H1 (cell line): ENCODE measurements around the gene RGS3. TPM values are rescaled to one million over a fixed set of nuclear protein-coding genes. Genes with fewer than 3 reads are reported as not detected.

Source experiments
- CTCF ChIA-PET: fragments of 300-600 bp; sonication (Branson Sonifier 250); formaldehyde crosslinking; loops from one replicate; lab custom pipeline; 2021; ENCODE audit not compliant: partially characterized antibody; lab: Charles Lee
- POLR2A ChIA-PET: fragments of 300-600 bp; sonication (Branson Sonifier 250); formaldehyde crosslinking; loops from one replicate; lab custom pipeline; 2021; ENCODE audit warnings: inconsistent platforms; ENCODE audit not compliant: partially characterized antibody; lab: Charles Lee
- DNase-seq, 2 experiments: peaks; one replicate each; pipeline versions ENCODE4 v3.0.0 to v3.0.0-alpha.2; 2010 to 2022; ENCODE audit warnings: low spot score in 2 of 2, low read depth in 1 of 2, mixed read lengths in 1 of 2
- FAIRE-seq: peaks from 2 replicates; lab custom pipeline; 2011; peaks lifted over from hg19 to GRCh38; lab: Jason Lieb, UNC
- H2AFZ ChIP-seq: 2 replicates; pipeline ENCODE4 v1.8.1; 2012; ENCODE audit warnings: low read length, inconsistent platforms
- H2AK5ac ChIP-seq: 2 replicates; pipeline ENCODE4 v1.6.1; 2013; ENCODE audit warnings: low read depth, low read length
- H2BK120ac ChIP-seq: replicated peaks from 2 replicates; pipeline ENCODE3; 2013; ENCODE audit warnings: low read depth, low read length, inconsistent platforms
- H2BK12ac ChIP-seq: 2 replicates; pipeline ENCODE4 v1.6.1; 2013; ENCODE audit warnings: low read depth, low read length
- H2BK15ac ChIP-seq: 2 replicates; pipeline ENCODE4 v1.6.1; 2013; ENCODE audit warnings: low read length
- H2BK20ac ChIP-seq: 2 replicates; pipeline ENCODE4 v1.6.1; 2013; ENCODE audit warnings: low read length
- H2BK5ac ChIP-seq: 2 replicates; pipeline ENCODE4 v1.6.1; 2013; ENCODE audit warnings: low read depth, low read length
- H3K14ac ChIP-seq: 2 replicates; pipeline ENCODE4 v1.6.1; 2013; ENCODE audit warnings: inconsistent platforms; ENCODE audit not compliant: insufficient read length
- H3K18ac ChIP-seq: 2 replicates; pipeline ENCODE4 v1.6.1; 2013; ENCODE audit warnings: low read length; ENCODE audit errors: extremely low read depth
- H3K23ac ChIP-seq: 2 replicates; pipeline ENCODE4 v1.6.1; 2013; ENCODE audit warnings: inconsistent platforms; ENCODE audit not compliant: insufficient read length
- H3K23me2 ChIP-seq: 2 replicates; pipeline ENCODE4 v1.6.1; 2013; ENCODE audit warnings: low read depth, low read length
- H3K27ac ChIP-seq: 2 replicates; pipeline ENCODE4 v1.6.1; 2011; ENCODE audit warnings: low read depth, low read length, inconsistent platforms
- H3K27me3 ChIP-seq, 4 experiments: replicated peaks in 1 of 4; 1 replicate in 1 of 4; 2 replicates in 3 of 4; pipeline versions ENCODE4 v1.6.1 to v1.8.1; 2011 to 2013; ENCODE audit warnings: low read length in 3 of 4, mild to moderate bottlenecking in 3 of 4, inconsistent platforms in 2 of 4, mixed read lengths in 2 of 4, moderate library complexity in 1 of 4; ENCODE audit not compliant: control insufficient read depth in 3 of 4, insufficient read depth in 3 of 4; ENCODE audit errors: extremely low read depth in 1 of 4
- H3K36me3 ChIP-seq, 4 experiments: 2 replicates each; pipeline versions ENCODE4 v1.6.1 to v1.8.1; 2011 to 2013; ENCODE audit warnings: mild to moderate bottlenecking in 4 of 4, low read length in 3 of 4, moderate library complexity in 2 of 4, control low read depth in 1 of 4, inconsistent platforms in 1 of 4; ENCODE audit not compliant: insufficient read depth in 4 of 4, control insufficient read depth in 2 of 4
- H3K4ac ChIP-seq: replicated peaks from 2 replicates; pipeline ENCODE3; 2013; ENCODE audit warnings: low read length, low read depth, mixed read lengths, inconsistent platforms; ENCODE audit not compliant: insufficient read length
- H3K4me1 ChIP-seq, 4 experiments: replicated peaks in 1 of 4; 1 replicate in 1 of 4; 2 replicates in 3 of 4; pipeline versions ENCODE4 v1.6.1 to v1.8.1; 2011 to 2013; ENCODE audit warnings: low read length in 3 of 4, inconsistent platforms in 2 of 4, mixed read lengths in 1 of 4; ENCODE audit not compliant: insufficient read depth in 4 of 4, control insufficient read depth in 3 of 4
- H3K4me2 ChIP-seq, 2 experiments: 2 replicates each; pipeline versions ENCODE4 v1.6.1 to v1.8.1; 2011 to 2013; ENCODE audit warnings: low read depth in 2 of 2, low read length in 2 of 2, control low read depth in 1 of 2, inconsistent platforms in 1 of 2, mild to moderate bottlenecking in 1 of 2; ENCODE audit not compliant: insufficient read depth in 1 of 2
- H3K4me3 ChIP-seq, 4 experiments: fragments of 200-600, 300-600 bp in 1 of 4; sonication (generic), shearing (Covaris generic), sonication (Bioruptor Twin) in 1 of 4; 2 replicates each; pipeline versions ENCODE4 v1.5.1 to v1.8.1; 2011 to 2016; ENCODE audit warnings: low read length in 4 of 4, low read depth in 3 of 4, control low read depth in 2 of 4, inconsistent platforms in 2 of 4, mild to moderate bottlenecking in 2 of 4, mixed read lengths in 1 of 4, moderate library complexity in 1 of 4; ENCODE audit not compliant: insufficient read depth in 2 of 4; ENCODE audit errors: extremely low read depth in 1 of 4
- H3K56ac ChIP-seq: replicated peaks from 2 replicates; pipeline ENCODE3; 2013; ENCODE audit warnings: low read depth, mild to moderate bottlenecking, mixed read lengths, low read length, inconsistent platforms; ENCODE audit not compliant: insufficient read length
- H3K79me1 ChIP-seq: 2 replicates; pipeline ENCODE4 v1.6.1; 2013; ENCODE audit warnings: low read depth, low read length, control low read depth
- H3K79me2 ChIP-seq, 2 experiments: 2 replicates each; pipeline versions ENCODE4 v1.6.1 to v1.8.1; 2012 to 2013; ENCODE audit warnings: low read length in 2 of 2, mild to moderate bottlenecking in 2 of 2, inconsistent platforms in 1 of 2; ENCODE audit not compliant: insufficient read depth in 2 of 2, control insufficient read depth in 1 of 2
- H3K9ac ChIP-seq, 4 experiments: replicated peaks in 1 of 4; 1 replicate in 1 of 4; 2 replicates in 3 of 4; pipeline versions ENCODE4 v1.6.1 to v1.8.1; 2011 to 2013; ENCODE audit warnings: low read depth in 3 of 4, low read length in 3 of 4, control low read depth in 2 of 4, mild to moderate bottlenecking in 2 of 4, moderate library complexity in 2 of 4, inconsistent platforms in 1 of 4; ENCODE audit errors: extremely low read depth in 1 of 4
- H3K9me3 ChIP-seq, 2 experiments: 2 replicates each; pipeline versions ENCODE4 v1.6.1 to v1.8.1; 2012 to 2013; ENCODE audit warnings: mild to moderate bottlenecking in 2 of 2, moderate library complexity in 2 of 2, control low read depth in 1 of 2, inconsistent platforms in 1 of 2, low read depth in 1 of 2, low read length in 1 of 2, mixed read lengths in 1 of 2; ENCODE audit not compliant: insufficient read depth in 2 of 2
- H4K20me1 ChIP-seq, 2 experiments: replicated peaks in 1 of 2; 2 replicates each; pipeline versions ENCODE3 to v1.8.1; 2011 to 2013; ENCODE audit warnings: inconsistent platforms in 2 of 2, low read length in 2 of 2, mild to moderate bottlenecking in 1 of 2; ENCODE audit not compliant: insufficient read depth in 2 of 2, control insufficient read depth in 1 of 2
- H4K5ac ChIP-seq: 2 replicates; pipeline ENCODE4 v1.6.1; 2013; ENCODE audit warnings: low read length, low read depth, mixed read lengths, inconsistent platforms; ENCODE audit not compliant: insufficient read length
- H4K8ac ChIP-seq: 2 replicates; pipeline ENCODE4 v1.8.0; 2013; ENCODE audit warnings: mild to moderate bottlenecking, moderate library complexity, low read length, inconsistent platforms; ENCODE audit not compliant: insufficient read depth; ENCODE audit errors: extremely low read depth
- H4K91ac ChIP-seq: replicated peaks from 2 replicates; pipeline ENCODE3; 2013; ENCODE audit warnings: low read length, mixed read lengths, inconsistent platforms; ENCODE audit not compliant: insufficient read length
- ATF2 ChIP-seq: IDR thresholded peaks from 2 replicates; pipeline ENCODE4 v1.6.1; 2012; ENCODE audit warnings: low read length, inconsistent platforms
- BACH1 ChIP-seq: IDR thresholded peaks from 2 replicates; pipeline ENCODE4 v1.6.1; 2012; ENCODE audit warnings: low read length, improper control_type of control experiment
- CBX5 ChIP-seq: fragments of 300-800, 300-1000 bp; sonication (generic); IDR thresholded peaks from 2 replicates; pipeline ENCODE4 v1.7.1; 2016; ENCODE audit warnings: antibody characterized with exemption, low read length, low read depth
- GTF2F1 ChIP-seq: IDR thresholded peaks from 2 replicates; pipeline ENCODE4 v1.6.1; 2012; ENCODE audit warnings: low read depth, low read length, improper control_type of control experiment, borderline replicate concordance
- HDAC6 ChIP-seq: IDR thresholded peaks from one replicate; pipeline ENCODE4 v1.7.1; 2012; ENCODE audit warnings: low read depth, mild to moderate bottlenecking, inconsistent platforms, low read length, moderate library complexity
- POU5F1 ChIP-seq: IDR thresholded peaks from 2 replicates; pipeline ENCODE4 v1.6.1; 2011; ENCODE audit warnings: low read depth, mild to moderate bottlenecking, low read length, moderate library complexity
- RAD21 ChIP-seq, 2 experiments: IDR thresholded peaks in 1 of 2; conservative IDR thresholded peaks in 1 of 2; 2 replicates each; pipeline ENCODE4 v1.6.1; 2011; ENCODE audit warnings: low read depth in 2 of 2, low read length in 2 of 2, improper control_type of control experiment in 1 of 2, inconsistent platforms in 1 of 2, mild to moderate bottlenecking in 1 of 2, moderate library complexity in 1 of 2
- RFX5 ChIP-seq: IDR thresholded peaks from 2 replicates; pipeline ENCODE4 v1.6.1; 2011; ENCODE audit warnings: low read depth, low read length, improper control_type of control experiment, borderline replicate concordance
- SP2 ChIP-seq: IDR thresholded peaks from 2 replicates; pipeline ENCODE4 v1.6.1; 2012; ENCODE audit warnings: mild to moderate bottlenecking, low read length, inconsistent platforms
- YY1 ChIP-seq: IDR thresholded peaks from 2 replicates; pipeline ENCODE4 v1.6.1; 2011; ENCODE audit warnings: low read depth, mild to moderate bottlenecking, low read length
- WGBS, 2 experiments: shearing (Covaris generic) in 1 of 2; methylation state at CpG; one replicate each; pipeline versions ENCODE4 v1.1.6 to v1.1.7; 2013 to 2015; ENCODE audit warnings: low lambda C conversion rate in 2 of 2, mixed read lengths in 2 of 2, inconsistent platforms in 1 of 2, low coverage in 1 of 2, missing lambda C conversion rate in 1 of 2; ENCODE audit not compliant: insufficient replicate concordance in 2 of 2, insufficient coverage in 1 of 2, insufficient read length in 1 of 2; ENCODE audit errors: extremely low coverage in 1 of 2, missing lambda C conversion rate in 1 of 2; 5-methylcytosine and 5-hydroxymethylcytosine counted together
- polyA plus RNA-seq, 7 experiments: library from polyadenylated mRNA; depleted of rRNA in 3 of 7; stranded (reverse) in 5 of 7; unstranded in 2 of 7; fragments of >200 nt in 5 of 7; fragments of 200-250 nt in 2 of 7; gene quantifications; 1 replicate in 5 of 7; 2 replicates in 1 of 7; 4 replicates in 1 of 7; pipeline versions ENCODE4 v1.2.1 to v1.2.3, GENCODE V29; 2011 to 2013; ENCODE audit warnings: missing spikeins in 2 of 7, mixed read lengths in 2 of 7
- total RNA-seq: library from RNA; stranded (reverse); fragmentation: NEBNext Ultra II Directional; extraction: Animal tissue kit (Norgen Biotek cat#: 25700); gene quantifications from 2 replicates; pipeline ENCODE4 v1.2.1, GENCODE V29; 2021
- TF ChIP-seq, protein P1 (sequence below): IDR thresholded peaks from 2 replicates; pipeline ENCODE4 v1.6.1; 2011; ENCODE audit warnings: low read depth, mild to moderate bottlenecking, low read length; ENCODE audit not compliant: insufficient read depth

The RGS3 gene
- total and polyA plus RNA-seq, 2 of the 8 experiments (the other 6 are each of a cell fraction or from before 2014, with no cell fraction given), result 12.6 to 18.2 TPM

DNA sequence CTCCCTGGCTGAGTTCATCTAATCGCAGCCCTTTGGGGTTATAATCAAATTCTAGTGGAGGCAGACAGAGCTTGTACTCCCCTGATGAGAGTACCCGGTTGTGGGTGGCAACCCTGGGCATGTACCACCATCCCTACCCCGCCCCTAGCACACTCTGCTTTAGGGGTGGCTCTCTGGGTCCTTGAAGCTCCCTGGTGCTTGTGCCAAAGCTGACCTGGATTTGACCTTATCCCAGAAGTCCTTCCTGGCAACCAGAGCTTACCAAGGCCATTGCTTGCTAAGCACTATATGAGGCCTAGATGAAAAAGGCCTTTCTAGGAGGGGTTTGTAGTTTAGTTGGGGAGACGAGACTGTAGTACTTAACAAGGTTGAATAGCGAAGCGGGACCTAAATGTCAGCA is 72.2 kb downstream of the RGS3 start:
- ChIA-PET POLR2A (interaction anchor here (1.6 kb wide), 1 partner anchor 10 kb away, joined by 8 read pairs; no protein-coding TSS in a partner anchor), CTCF (interaction anchor here (0.7 to 2.8 kb wide), 5 partner anchors 10 to 208 kb away, joined by 3 to 8 read pairs (median 5); no protein-coding TSS in a partner anchor)
- H4K5ac ChIP-seq, result no peak overlapping the region
- no peak overlapping the region for H3K23ac ChIP-seq
- H4K91ac ChIP-seq, result no peak overlapping the region
- no peaks in the 10 kb centered on the region for H3K79me2 ChIP-seq
- no peak overlapping the region for H3K18ac ChIP-seq
- no peak for TF ChIP-seq GTF2F1
- TF ChIP-seq CBX5, result no peak
- no peak for TF ChIP-seq HDAC6
- TF ChIP-seq RAD21 (IDR thresholded peaks at IDR 0.05 in 1 of 2, conservative IDR thresholded peaks at IDR 0.05 in 1 of 2; ENCODE audit: low read depth in 2 of 2, low read length in 2 of 2), result no peak
- TF ChIP-seq POU5F1, result no peak
- no peak for TF ChIP-seq ATF2
- no peak for TF ChIP-seq YY1
- no peak for TF ChIP-seq RFX5
- TF ChIP-seq SP2, result no peak
- TF ChIP-seq, protein P1, sequence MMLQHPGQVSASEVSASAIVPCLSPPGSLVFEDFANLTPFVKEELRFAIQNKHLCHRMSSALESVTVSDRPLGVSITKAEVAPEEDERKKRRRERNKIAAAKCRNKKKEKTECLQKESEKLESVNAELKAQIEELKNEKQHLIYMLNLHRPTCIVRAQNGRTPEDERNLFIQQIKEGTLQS, result no peak
- no peak for TF ChIP-seq BACH1
- H3K79me1 ChIP-seq, result no peaks in the 10 kb centered on the region
- FAIRE-seq, result no peak
- H2AFZ ChIP-seq, result no peak overlapping the region
- H3K9ac ChIP-seq, result no peak overlapping the region
- H2BK20ac ChIP-seq, result no peak overlapping the region
- H2BK5ac ChIP-seq, result no peak overlapping the region
- no peaks in the 10 kb centered on the region for H3K9me3 ChIP-seq
- no peaks in the 10 kb centered on the region for H4K20me1 ChIP-seq
- no peaks in the 10 kb centered on the region for H3K36me3 ChIP-seq
- no peak overlapping the region for H3K27ac ChIP-seq
- no peak overlapping the region for H2AK5ac ChIP-seq
- DNase-seq, result no peak
- H3K4ac ChIP-seq, result no peak overlapping the region
- H3K23me2 ChIP-seq, result no peaks in the 10 kb centered on the region
- no peak overlapping the region for H4K8ac ChIP-seq
- H2BK15ac ChIP-seq, result no peak overlapping the region
- H3K4me3 ChIP-seq, result no peak overlapping the region
- H2BK12ac ChIP-seq, result no peak overlapping the region
- WGBS, 2 experiments, result 87% methylated on average over 6 of the region's 6 CpGs; no CpG with 5 or more reads in 1 of the 2 experiments
- H3K4me2 ChIP-seq, result no peak overlapping the region
- H3K14ac ChIP-seq, result no peak overlapping the region
- H3K27me3 ChIP-seq, result no peaks in the 10 kb centered on the region
- H3K4me1 ChIP-seq, result peaks cover 0 to 15% (median 5%) of the 10 kb centered on the region in 4 experiments; a peak in 5 of 7 replicates
- no peak overlapping the region for H2BK120ac ChIP-seq
- no peak overlapping the region for H3K56ac ChIP-seq
